Neural progenitor cell (in vitro differentiated cells): Measurements from ENCODE around the gene OR1K1.

ENCODE experiments used
- CTCF ChIP-seq: fragments of 200-600 bp; sonication (generic); IDR thresholded peaks from 2 replicates; pipeline ENCODE4 v1.5.1; 2017; ENCODE audit warnings: antibody characterized with exemption, mild to moderate bottlenecking
- EZH2 ChIP-seq: fragments of 200-600 bp; sonication (generic); IDR thresholded peaks from 2 replicates; pipeline ENCODE4 v1.6.1; 2017; ENCODE audit warnings: antibody characterized with exemption, mild to moderate bottlenecking, moderate library complexity
- EZH2phosphoT487 ChIP-seq: fragments of 200-600 bp; sonication (generic); IDR thresholded peaks from 2 replicates; pipeline ENCODE4 v1.6.1; 2017; ENCODE audit warnings: antibody characterized with exemption

GRCh38 chr9:122788831-122789230 is 11.1 kb upstream of the OR1K1 start, which contains the start of gene OR5C1:
- TF ChIP-seq CTCF (no peak), EZH2 (no peak), EZH2phosphoT487 (no peak)
